ENCODE measurements around the gene ITPR3.

Gene ITPR3

GRCh38 chr6:33671744-33672072 lies 50.6 kb downstream of the ITPR3 start:
- DNase-seq = no peak

- peak; percentile 75 for DNase-seq
Observed at GRCh38 chr6:33672808-33673207, 51.7 kb downstream of the ITPR3 start.

GRCh38 chr6:33673851-33674250 lies 52.7 kb downstream of the ITPR3 start:
- no peak for DNase-seq

- no peak for DNase-seq
Observed at GRCh38 chr6:33675968-33676367, 54.8 kb downstream of the ITPR3 start.

GRCh38 chr6:33676416-33677142 lies 55.5 kb downstream of the ITPR3 start:
- DNase-seq = no peak

- no peak for DNase-seq
Observed at GRCh38 chr6:33677143-33677660, 56.1 kb downstream of the ITPR3 start.

GRCh38 chr6:33677689-33678088 lies 56.6 kb downstream of the ITPR3 start:
- no peak for DNase-seq

- no peak for DNase-seq
Observed at GRCh38 chr6:33678233-33678931, 57.3 kb downstream of the ITPR3 start.

- DNase-seq = no peak
Observed at GRCh38 chr6:33678932-33679490, 57.9 kb downstream of the ITPR3 start.

GRCh38 chr6:33679761-33680160 lies 58.6 kb downstream of the ITPR3 start:
- no peak for DNase-seq

- no peak for DNase-seq
Observed at GRCh38 chr6:33682341-33682740, 61.2 kb downstream of the ITPR3 start.

- no peak for DNase-seq
Observed at GRCh38 chr6:33683051-33683571, 62.0 kb downstream of the ITPR3 start.

GRCh38 chr6:33683576-33684427 lies 62.7 kb downstream of the ITPR3 start:
- DNase-seq = no peak

GRCh38 chr6:33684428-33684896 lies 63.3 kb downstream of the ITPR3 start:
- no peak for DNase-seq

- DNase-seq = no peak
Observed at GRCh38 chr6:33684983-33685382, 63.9 kb downstream of the ITPR3 start.

GRCh38 chr6:33685411-33686224 lies 64.5 kb downstream of the ITPR3 start:
- no peak for DNase-seq

- no peak for DNase-seq
Observed at GRCh38 chr6:33686225-33686924, 65.3 kb downstream of the ITPR3 start.

- DNase-seq = no peak
Observed at GRCh38 chr6:33686981-33687975, 66.2 kb downstream of the ITPR3 start.

GRCh38 chr6:33688006-33688405 lies 66.9 kb downstream of the ITPR3 start:
- DNase-seq = no peak

Data from inflammatory macrophage treated with lipopolysaccharide for 4 hours (primary cell).